ENCODE results near the gene SDK2.

SDK2 gene

GRCh38 chr17:73431401-73432205 is 212.6 kb downstream of the SDK2 start:
- DNase-seq (ENCODE audit: low read depth in 2 of 3, low spot score in 2 of 3) = no peak

GRCh38 chr17:73430848-73431247 is 213.4 kb downstream of the SDK2 start:
- no peak for DNase-seq (ENCODE audit: low read depth in 2 of 3, low spot score in 2 of 3)

- DNase-seq (ENCODE audit: low read depth in 2 of 3, low spot score in 2 of 3) = no peak
These were observed 214.0 kb downstream of the SDK2 start for GRCh38 chr17:73430165-73430680.

GRCh38 chr17:73429440-73430164 is 214.6 kb downstream of the SDK2 start:
- peak; percentile 60 to 91 (median 91) for DNase-seq (ENCODE audit: low read depth in 2 of 3, low spot score in 2 of 3)

GRCh38 chr17:73427198-73427597 is 217.0 kb downstream of the SDK2 start:
- no peak for DNase-seq (ENCODE audit: low read depth in 2 of 3, low spot score in 2 of 3)

GRCh38 chr17:73424571-73424970 is 219.7 kb downstream of the SDK2 start:
- DNase-seq (ENCODE audit: low read depth in 2 of 3, low spot score in 2 of 3) = no peak

- DNase-seq (ENCODE audit: low read depth in 2 of 3, low spot score in 2 of 3) = no peak
These were observed 220.4 kb downstream of the SDK2 start for GRCh38 chr17:73423806-73424205.

- no peak for DNase-seq (ENCODE audit: low read depth in 2 of 3, low spot score in 2 of 3)
These were observed 221.0 kb downstream of the SDK2 start for GRCh38 chr17:73423159-73423715.

- no peak for DNase-seq (ENCODE audit: low read depth in 2 of 3, low spot score in 2 of 3)
These were observed 222.1 kb downstream of the SDK2 start for GRCh38 chr17:73422121-73422520.

- no peak for DNase-seq (ENCODE audit: low read depth in 2 of 3, low spot score in 2 of 3)
These were observed 223.3 kb downstream of the SDK2 start for GRCh38 chr17:73420897-73421296.

- no peak for DNase-seq (ENCODE audit: low read depth in 2 of 3, low spot score in 2 of 3)
These were observed 224.4 kb downstream of the SDK2 start for GRCh38 chr17:73419881-73420280.

GRCh38 chr17:73419051-73419450 is 225.2 kb downstream of the SDK2 start:
- DNase-seq (ENCODE audit: low read depth in 2 of 3, low spot score in 2 of 3) = no peak

- no peak for DNase-seq (ENCODE audit: low read depth in 2 of 3, low spot score in 2 of 3)
These were observed 228.5 kb downstream of the SDK2 start for GRCh38 chr17:73415782-73416181.

GRCh38 chr17:73414171-73414955 is 229.9 kb downstream of the SDK2 start:
- no peak for DNase-seq (ENCODE audit: low read depth in 2 of 3, low spot score in 2 of 3)

- no peak for DNase-seq (ENCODE audit: low read depth in 2 of 3, low spot score in 2 of 3)
These were observed 231.3 kb downstream of the SDK2 start for GRCh38 chr17:73412914-73413313.

- no peak for DNase-seq (ENCODE audit: low read depth in 2 of 3, low spot score in 2 of 3)
These were observed 232.9 kb downstream of the SDK2 start for GRCh38 chr17:73411313-73411747.

GRCh38 chr17:73410586-73411312 is 233.5 kb downstream of the SDK2 start:
- DNase-seq (ENCODE audit: low read depth in 2 of 3, low spot score in 2 of 3) = no peak

- DNase-seq (ENCODE audit: low read depth in 2 of 3, low spot score in 2 of 3) = no peak
These were observed 240.0 kb downstream of the SDK2 start for GRCh38 chr17:73404246-73404645.

GRCh38 chr17:73402466-73402865 is 241.8 kb downstream of the SDK2 start:
- no peak for DNase-seq (ENCODE audit: low read depth in 2 of 3, low spot score in 2 of 3)

- no peak for DNase-seq (ENCODE audit: low read depth in 2 of 3, low spot score in 2 of 3)
These were observed 242.3 kb downstream of the SDK2 start for GRCh38 chr17:73401911-73402310.

All from activated CD8-positive, alpha-beta memory T cell treated with anti-CD3 and anti-CD28 coated beads for 48 hours (primary cell).